Hepatocyte (in vitro differentiated cells): Measurements from ENCODE around the gene PPAT. TPM values are rescaled to one million over a fixed set of nuclear protein-coding genes. Genes with fewer than 3 reads are reported as not detected.

ENCODE experiments used
- DNase-seq: peaks from one replicate; pipeline ENCODE4 v3.0.0-alpha.2; 2016; ENCODE audit warnings: low spot score
- H2AFZ ChIP-seq: fragments of 200-600 bp; sonication (generic); 2 replicates; pipeline ENCODE4 v1.6.0; 2016; ENCODE audit warnings: antibody characterized with exemption, mild to moderate bottlenecking
- H3K27ac ChIP-seq: fragments of 200-600 bp; sonication (generic); 2 replicates; pipeline ENCODE4 v1.5.1; 2016; ENCODE audit warnings: mild to moderate bottlenecking
- H3K27me3 ChIP-seq: fragments of 200-600 bp; sonication (generic); 2 replicates; pipeline ENCODE4 v1.6.1; 2016
- H3K36me3 ChIP-seq: fragments of 200-600 bp; sonication (generic); replicated peaks from 2 replicates; pipeline ENCODE4 v1.5.1; 2016; ENCODE audit warnings: low read depth; ENCODE audit not compliant: insufficient read depth
- H3K4me1 ChIP-seq: fragments of 200-600 bp; sonication (generic); 2 replicates; pipeline ENCODE4 v1.5.1; 2016; ENCODE audit warnings: mild to moderate bottlenecking, moderate library complexity; ENCODE audit not compliant: insufficient read depth
- H3K4me2 ChIP-seq: fragments of 200-600 bp; sonication (generic); 2 replicates; pipeline ENCODE4 v1.6.0; 2016
- H3K4me3 ChIP-seq: fragments of 200-600 bp; sonication (generic); 2 replicates; pipeline ENCODE4 v1.5.1; 2016; ENCODE audit warnings: mild to moderate bottlenecking
- H3K79me2 ChIP-seq: fragments of 200-600 bp; sonication (generic); 2 replicates; pipeline ENCODE4 v1.6.0; 2017; ENCODE audit warnings: mild to moderate bottlenecking
- H3K9me2 ChIP-seq: fragments of 200-600 bp; sonication (generic); replicated peaks from 2 replicates; pipeline ENCODE4 v1.6.0; 2017; ENCODE audit warnings: mild to moderate bottlenecking; ENCODE audit not compliant: insufficient read depth
- H3K9me3 ChIP-seq: fragments of 200-600 bp; sonication (generic); 2 replicates; pipeline ENCODE4 v1.5.1; 2016; ENCODE audit warnings: low read depth, mild to moderate bottlenecking
- H4K20me1 ChIP-seq: fragments of 200-600 bp; sonication (generic); 2 replicates; pipeline ENCODE4 v1.6.0; 2016; ENCODE audit warnings: mild to moderate bottlenecking; ENCODE audit not compliant: insufficient read depth, poor library complexity, severe bottlenecking
- EZH2 ChIP-seq: fragments of 200-600 bp; sonication (generic); IDR thresholded peaks from 2 replicates; pipeline ENCODE4 v1.6.1; 2016; ENCODE audit warnings: antibody characterized with exemption, mild to moderate bottlenecking, borderline replicate concordance
- EZH2phosphoT487 ChIP-seq: fragments of 200-600 bp; sonication (generic); IDR thresholded peaks from one replicate; pipeline ENCODE4 v1.6.1; 2018; ENCODE audit warnings: antibody characterized with exemption, mild to moderate bottlenecking, low read depth, moderate library complexity; ENCODE audit not compliant: unreplicated experiment, severe bottlenecking
- WGBS: methylation state at CpG from one replicate; pipeline ENCODE4 v1.1.6; 2016; ENCODE audit warnings: low lambda C conversion rate; ENCODE audit errors: missing lambda C conversion rate; 5-methylcytosine and 5-hydroxymethylcytosine counted together
- polyA plus RNA-seq: library from polyadenylated mRNA; unstranded; fragments of >200 nt; fragmentation: Nextera tagmentation; extraction: Ambion mirVana; gene quantifications from 2 replicates; pipeline ENCODE4 v1.2.1, GENCODE V29; 2016
- total RNA-seq: library from RNA; depleted of rRNA; stranded (reverse); fragments of >200 nt; gene quantifications from 2 replicates; pipeline ENCODE4 v1.2.3, GENCODE V29; 2014
- TF ChIP-seq, protein P1 (sequence below): fragments of 200-600 bp; sonication (generic); IDR thresholded peaks from 2 replicates; pipeline ENCODE4 v1.5.1; 2016; ENCODE audit warnings: antibody characterized with exemption, mild to moderate bottlenecking; ENCODE audit not compliant: poor library complexity

PPAT gene
- total and polyA plus RNA-seq, 2 experiments from 2014 or later, result 8.0 to 21.0 TPM

DNA sequence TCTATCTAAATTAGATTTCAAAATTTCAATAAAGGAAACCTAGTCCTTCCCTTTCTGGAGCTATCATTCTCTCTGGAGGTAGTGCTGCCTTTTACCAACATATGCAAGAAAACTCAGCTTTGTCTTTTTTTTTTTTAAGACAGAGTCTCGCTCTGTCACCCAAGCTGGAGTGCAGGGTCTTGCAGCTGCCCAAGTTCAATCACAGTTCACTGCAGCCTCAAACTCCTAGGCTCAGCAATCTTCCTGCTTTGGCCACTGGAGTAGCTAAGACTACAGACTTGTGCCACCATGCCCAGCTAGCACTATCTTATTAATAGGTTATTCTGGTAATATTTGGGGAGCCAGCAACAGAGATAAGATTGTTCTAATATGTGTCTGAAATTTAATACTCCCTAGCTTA is 60.5 kb downstream of the PPAT start:
- H3K9me2 ChIP-seq, result no peaks in the 10 kb centered on the region
- H3K9me3 ChIP-seq, result no peaks in the 10 kb centered on the region
- no peaks in the 10 kb centered on the region for H3K4me1 ChIP-seq
- H4K20me1 ChIP-seq, result no peaks in the 10 kb centered on the region
- H3K4me3 ChIP-seq, result no peak overlapping the region
- no peaks in the 10 kb centered on the region for H3K36me3 ChIP-seq
- no peak overlapping the region for H2AFZ ChIP-seq
- TF ChIP-seq EZH2phosphoT487, result no peak
- TF ChIP-seq, protein P1, sequence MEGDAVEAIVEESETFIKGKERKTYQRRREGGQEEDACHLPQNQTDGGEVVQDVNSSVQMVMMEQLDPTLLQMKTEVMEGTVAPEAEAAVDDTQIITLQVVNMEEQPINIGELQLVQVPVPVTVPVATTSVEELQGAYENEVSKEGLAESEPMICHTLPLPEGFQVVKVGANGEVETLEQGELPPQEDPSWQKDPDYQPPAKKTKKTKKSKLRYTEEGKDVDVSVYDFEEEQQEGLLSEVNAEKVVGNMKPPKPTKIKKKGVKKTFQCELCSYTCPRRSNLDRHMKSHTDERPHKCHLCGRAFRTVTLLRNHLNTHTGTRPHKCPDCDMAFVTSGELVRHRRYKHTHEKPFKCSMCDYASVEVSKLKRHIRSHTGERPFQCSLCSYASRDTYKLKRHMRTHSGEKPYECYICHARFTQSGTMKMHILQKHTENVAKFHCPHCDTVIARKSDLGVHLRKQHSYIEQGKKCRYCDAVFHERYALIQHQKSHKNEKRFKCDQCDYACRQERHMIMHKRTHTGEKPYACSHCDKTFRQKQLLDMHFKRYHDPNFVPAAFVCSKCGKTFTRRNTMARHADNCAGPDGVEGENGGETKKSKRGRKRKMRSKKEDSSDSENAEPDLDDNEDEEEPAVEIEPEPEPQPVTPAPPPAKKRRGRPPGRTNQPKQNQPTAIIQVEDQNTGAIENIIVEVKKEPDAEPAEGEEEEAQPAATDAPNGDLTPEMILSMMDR, result no peak
- TF ChIP-seq EZH2, result no peak
- no peak for DNase-seq
- no peak overlapping the region for H3K4me2 ChIP-seq
- H3K27ac ChIP-seq, result no peak overlapping the region
- H3K27me3 ChIP-seq, result no peaks in the 10 kb centered on the region
- no peaks in the 10 kb centered on the region for H3K79me2 ChIP-seq
- WGBS, result 78% methylated on average over 1 of the region's 1 CpG

DNA sequence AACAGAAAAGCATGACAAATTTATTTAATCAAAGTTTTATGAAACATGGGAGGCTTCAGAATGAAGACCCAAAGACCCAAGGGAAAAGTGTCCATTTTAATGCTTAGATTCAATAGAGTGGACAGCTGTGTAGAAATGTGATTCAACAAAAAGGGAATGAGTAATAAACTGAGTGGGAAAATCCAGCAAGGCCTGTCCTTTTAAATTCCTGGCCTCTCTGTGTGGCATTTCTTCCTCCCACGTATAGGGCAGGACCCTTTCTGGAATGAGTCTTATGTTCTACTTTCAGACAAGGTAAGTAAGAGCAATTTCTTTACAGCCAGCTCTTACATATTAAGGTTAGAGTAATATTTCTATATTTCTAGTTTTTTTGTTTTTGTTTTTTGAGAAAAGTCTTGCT is 62.6 kb downstream of the PPAT start:
- DNase-seq, result no peak
- no peak overlapping the region for H2AFZ ChIP-seq
- TF ChIP-seq EZH2 (no peak), EZH2phosphoT487 (no peak)
- TF ChIP-seq, protein P1, result no peak
- no peak overlapping the region for H3K4me3 ChIP-seq
- H3K4me2 ChIP-seq, result no peak overlapping the region
- no peaks in the 10 kb centered on the region for H3K27me3 ChIP-seq
- H3K36me3 ChIP-seq, result no peaks in the 10 kb centered on the region
- no peaks in the 10 kb centered on the region for H3K4me1 ChIP-seq
- 35% methylated on average over 1 of the region's 1 CpG for WGBS
- H3K9me3 ChIP-seq, result no peaks in the 10 kb centered on the region
- no peaks in the 10 kb centered on the region for H3K9me2 ChIP-seq
- H3K27ac ChIP-seq, result no peak overlapping the region
- H3K79me2 ChIP-seq, result no peaks in the 10 kb centered on the region
- H4K20me1 ChIP-seq, result no peaks in the 10 kb centered on the region

DNA sequence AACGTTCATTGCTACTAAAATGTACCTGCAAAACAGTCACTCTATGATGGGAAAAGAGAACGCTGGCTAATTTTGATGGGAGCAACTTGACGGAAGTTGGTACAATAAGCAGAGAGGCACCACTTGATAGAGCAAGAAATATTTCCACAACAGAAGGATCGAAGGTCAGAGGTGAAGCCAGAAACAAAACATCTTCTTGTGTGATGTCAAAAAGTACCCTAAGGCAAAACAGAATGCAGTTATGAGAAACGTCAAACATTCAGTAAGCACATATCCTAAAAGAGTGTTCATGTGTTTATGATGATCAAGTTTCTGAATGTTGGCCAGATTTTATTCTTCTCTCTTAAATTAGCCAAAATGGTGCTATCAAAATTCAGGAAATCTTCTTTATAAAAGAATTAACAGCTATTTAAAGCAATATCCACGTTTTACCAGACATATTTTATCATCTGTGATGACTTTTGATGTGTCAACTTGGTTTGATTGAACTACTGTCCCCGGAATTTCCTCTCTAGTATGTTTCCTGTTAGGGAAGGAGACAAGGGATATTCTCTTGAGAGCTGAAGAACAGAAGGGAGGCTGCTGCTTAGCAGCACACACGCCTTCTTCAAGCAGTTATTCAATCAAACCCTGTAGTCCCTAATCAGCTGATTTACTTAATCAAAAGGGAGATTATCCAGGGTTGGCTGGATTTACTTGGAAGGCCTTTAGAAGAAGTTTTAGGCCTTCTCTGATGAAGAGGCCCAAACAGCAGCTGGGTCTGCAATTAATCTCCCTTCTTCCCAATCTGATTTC is 63.8 kb downstream of the PPAT start:
- WGBS, result 77% methylated on average over 8 of the region's 8 CpGs

More for the DNA sequence above, 63.8 kb downstream of the PPAT start:
- Histone ChIP-seq H3K27ac (no peak overlapping the region), H3K4me2 (no peak overlapping the region), H3K9me3 (no peaks in the 10 kb centered on the region), H3K36me3 (no peaks in the 10 kb centered on the region), H3K4me1 (no peaks in the 10 kb centered on the region), H3K79me2 (no peaks in the 10 kb centered on the region), H2AFZ (no peak overlapping the region), H3K9me2 (no peaks in the 10 kb centered on the region), H3K4me3 (no peak overlapping the region), H3K27me3 (no peaks in the 10 kb centered on the region), H4K20me1 (no peaks in the 10 kb centered on the region)
- DNase-seq, result no peak
- TF ChIP-seq EZH2phosphoT487 (no peak), EZH2 (no peak)
- TF ChIP-seq, protein P1, result no peak
